HG02798 (cell line): ENCODE data around the gene ODF2.
"Not testable (repeated sequence)": the region's sequence is repeated elsewhere in the genome, so short reads cannot be mapped to it uniquely, and the experiment has no call there.

Source experiments
- ATAC-seq: cut with Tn5 transposase; IDR thresholded peaks from one replicate; pipeline ENCODE4 v1.9.1; 2021; ENCODE audit warnings: mild to moderate bottlenecking; ENCODE audit not compliant: unreplicated experiment, poor library complexity

The ODF2 gene

DNA sequence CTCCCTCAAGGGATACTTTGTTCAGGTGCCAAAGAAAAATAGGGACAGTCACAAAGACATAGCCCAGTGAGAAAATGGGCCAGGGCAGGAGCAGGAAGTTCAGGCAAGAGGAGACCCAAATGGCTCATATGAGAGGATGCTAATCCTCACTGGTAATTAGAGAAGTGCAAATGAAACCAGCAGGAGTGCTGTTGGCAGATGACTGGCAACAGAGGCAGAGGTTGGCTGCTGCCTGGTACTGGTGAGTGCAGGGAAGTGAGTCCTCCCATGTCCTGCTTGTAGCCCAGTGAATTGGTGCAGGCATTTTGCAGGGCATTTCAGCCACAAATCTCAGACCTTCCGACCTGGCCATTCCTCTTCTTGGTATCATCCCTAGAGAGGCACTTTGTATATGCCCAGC, 23.5 kb downstream of the ODF2 start:
- no peak for ATAC-seq

DNA sequence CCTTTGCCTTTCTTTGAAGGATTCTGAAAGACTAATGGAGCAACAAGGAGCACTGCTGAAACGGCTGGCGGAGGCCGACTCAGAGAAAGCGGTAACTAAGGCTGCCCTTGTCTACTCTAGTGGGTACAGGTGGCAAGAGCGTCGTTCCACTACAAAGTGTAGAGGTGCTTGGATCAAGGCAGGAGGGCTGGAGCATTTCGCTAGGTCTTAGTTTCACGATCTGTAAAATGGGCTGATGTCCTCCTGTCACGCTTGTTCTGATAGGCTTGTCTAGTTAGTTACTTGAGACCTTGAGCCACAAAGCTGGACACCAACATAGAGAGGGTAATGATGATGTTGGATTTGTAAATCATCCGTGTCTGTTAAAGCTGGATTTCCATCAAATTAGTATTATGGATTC, 25.8 kb downstream of the ODF2 start:
- no peak for ATAC-seq

- ATAC-seq, result no peak
These were observed 26.4 kb downstream of the ODF2 start for GRCh38 chr9:128482186-128482585.

DNA sequence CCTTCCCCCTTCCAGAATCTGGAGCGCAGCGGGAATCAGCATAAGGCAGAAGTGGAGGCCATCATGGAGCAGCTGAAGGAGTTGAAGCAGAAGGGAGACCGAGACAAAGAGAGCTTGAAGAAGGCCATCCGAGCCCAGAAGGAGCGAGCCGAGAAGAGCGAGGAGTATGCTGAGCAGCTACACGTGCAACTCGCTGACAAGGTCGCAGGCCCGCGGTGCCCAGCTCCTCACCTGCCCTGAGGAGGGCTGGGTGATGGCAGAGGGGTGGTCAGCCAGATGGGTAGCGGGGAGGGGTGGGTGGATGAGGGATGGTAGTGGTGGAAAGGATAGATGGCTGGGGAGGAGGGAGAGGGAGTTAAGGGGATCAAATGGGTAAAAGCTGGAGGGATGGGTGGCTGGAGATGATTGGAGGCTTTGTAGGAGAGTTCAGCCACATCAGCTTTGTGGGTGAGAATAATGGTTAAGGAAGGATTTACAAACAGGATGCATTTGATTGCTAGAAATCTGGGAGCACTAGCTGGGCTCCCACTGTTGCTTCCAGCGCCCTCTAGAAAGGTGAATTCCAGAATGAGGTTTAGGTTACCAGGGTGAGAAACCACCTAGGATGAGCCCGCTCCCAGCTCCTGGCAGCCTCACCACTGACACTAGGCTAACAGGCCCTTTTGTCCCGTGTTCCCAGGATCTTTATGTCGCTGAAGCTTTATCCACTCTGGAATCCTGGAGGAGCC, 29.0 kb downstream of the ODF2 start:
- ATAC-seq, result no peak

DNA sequence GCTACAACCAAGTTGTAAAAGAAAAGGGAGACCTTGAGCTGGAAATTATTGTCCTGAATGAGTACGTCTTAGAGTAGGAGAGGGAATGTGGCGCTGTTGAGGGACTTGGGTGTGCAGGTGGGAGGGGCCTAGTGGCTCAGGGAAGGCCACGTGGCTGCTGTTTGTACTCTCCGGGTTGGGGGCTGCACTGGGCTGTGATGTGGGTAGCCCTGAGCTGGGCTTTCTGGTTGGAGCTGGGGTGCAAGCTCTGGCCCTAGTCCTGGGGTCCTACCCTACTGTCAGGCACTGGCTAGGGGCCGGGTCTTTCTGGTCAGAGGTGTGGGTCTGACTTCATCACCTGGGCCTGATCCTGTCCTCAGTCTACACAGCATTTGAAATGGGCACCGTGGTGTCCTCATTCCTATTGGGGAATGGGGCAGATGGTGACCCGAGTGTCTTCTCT, 29.6 kb downstream of the ODF2 start:
- no peak for ATAC-seq

DNA sequence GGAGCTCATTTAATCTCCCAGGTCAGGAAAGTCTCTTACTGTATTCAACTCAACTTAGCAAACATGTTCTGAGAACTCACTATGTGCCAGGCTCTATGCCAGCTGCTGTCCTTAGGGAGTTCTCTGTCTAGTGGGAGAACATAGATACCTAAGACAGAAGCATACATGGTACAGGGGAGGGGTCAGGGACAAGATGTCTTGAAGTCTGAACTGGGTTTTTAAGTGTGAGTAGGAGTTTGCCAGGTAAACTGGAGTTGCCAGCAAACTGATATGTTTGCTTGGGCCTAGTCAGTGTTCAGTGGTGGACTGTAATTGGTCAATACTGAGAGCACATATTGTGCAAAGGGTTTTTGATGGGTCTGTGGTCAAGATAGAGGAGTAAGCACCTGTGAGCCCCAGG, 30.4 kb downstream of the ODF2 start:
- ATAC-seq, result no peak

DNA sequence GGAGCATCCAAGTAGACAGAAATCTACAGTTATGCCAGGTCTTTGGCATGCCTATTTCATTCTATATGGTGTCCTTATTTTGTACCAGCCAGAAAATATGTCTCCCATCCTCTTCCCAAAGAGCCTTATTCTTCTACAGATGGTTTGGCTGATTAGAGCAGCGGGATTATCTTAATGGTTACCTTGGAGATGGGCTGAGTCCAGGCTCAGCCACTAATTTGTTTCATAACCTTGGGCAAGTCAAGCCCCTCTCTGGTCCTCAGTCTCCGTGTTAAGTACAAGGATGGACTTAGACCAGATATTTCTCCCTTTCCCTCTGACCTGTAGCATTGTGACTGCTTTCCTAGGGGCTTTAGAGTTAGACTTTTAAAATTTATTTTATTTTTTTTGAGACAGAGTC, 37.6 kb downstream of the ODF2 start:
- ATAC-seq, result no peak

DNA sequence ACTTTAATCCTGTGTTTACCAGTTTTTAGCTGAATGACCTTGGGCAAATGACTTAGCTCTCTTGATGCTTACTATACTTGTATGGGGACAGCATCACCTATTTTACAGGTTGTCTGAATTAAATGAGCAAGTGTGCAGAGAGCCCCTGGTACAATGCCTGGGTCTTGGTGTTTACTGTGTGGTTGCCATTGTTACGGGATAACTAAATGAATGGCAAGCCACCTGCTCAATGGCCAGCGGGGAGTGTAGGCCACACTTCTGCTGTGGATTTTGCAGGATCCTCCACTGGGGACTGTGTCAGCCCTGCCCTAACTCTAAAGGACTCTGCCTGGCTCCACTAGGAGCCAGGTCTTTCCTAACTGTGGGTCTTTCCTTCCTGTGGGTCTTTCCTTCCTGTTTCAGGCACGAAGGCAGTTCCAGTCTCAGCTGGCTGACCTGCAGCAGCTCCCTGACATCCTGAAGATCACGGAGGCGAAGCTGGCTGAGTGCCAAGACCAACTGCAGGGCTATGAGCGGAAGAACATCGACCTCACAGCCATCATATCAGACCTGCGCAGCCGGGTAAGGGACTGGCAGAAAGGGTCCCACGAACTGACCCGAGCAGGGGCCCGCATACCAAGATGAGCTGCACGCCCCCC, 38.4 kb downstream of the ODF2 start:
- ATAC-seq, result no peak

DNA sequence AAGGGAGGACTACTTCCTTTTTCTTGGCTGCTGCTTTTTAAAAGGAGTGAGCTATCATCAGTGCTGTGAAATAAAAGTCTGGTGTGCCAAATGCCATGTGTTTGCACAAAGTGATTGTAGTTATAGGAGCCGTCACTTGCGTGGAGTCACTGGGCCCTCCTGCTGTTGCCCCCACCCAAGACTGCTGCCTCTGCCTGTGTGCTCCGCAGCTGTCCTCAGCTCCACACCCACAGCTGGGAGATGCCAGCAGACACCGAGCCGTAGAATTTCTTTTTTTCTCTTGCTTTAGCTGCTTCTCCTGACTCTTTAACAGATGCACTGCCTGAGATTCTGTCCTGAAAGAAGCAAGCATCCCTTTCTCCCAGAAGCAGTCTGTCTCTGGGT, 38.9 kb downstream of the ODF2 start:
- ATAC-seq, result no peak

DNA sequence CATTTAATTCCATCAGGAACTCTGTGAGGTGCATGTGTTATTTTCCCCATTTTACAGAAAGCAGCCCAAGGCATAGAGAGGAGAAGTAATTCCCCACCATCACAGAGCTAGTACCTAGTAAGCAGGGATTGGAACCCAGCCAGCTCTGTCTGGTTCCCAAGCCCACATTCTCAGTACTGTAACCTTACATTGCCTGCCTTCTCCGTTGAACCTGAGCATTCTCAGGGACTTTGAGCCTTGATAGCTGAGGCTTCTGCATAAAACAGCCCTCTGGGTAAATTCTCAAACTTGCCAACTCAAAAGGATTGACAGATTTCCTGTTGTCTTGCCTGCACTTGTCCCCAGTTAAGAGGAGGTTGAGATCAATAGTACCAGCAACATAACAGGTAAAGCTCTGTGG, 39.5 kb downstream of the ODF2 start:
- ATAC-seq, result no peak

GRCh38 chr9:128495804-128496417, 40.1 kb downstream of the ODF2 start:
- no peak for ATAC-seq

- no peak for ATAC-seq
These were observed 42.2 kb downstream of the ODF2 start for GRCh38 chr9:128497824-128498610.

- ATAC-seq, result no peak
These were observed 43.1 kb downstream of the ODF2 start for GRCh38 chr9:128498911-128499310.

DNA sequence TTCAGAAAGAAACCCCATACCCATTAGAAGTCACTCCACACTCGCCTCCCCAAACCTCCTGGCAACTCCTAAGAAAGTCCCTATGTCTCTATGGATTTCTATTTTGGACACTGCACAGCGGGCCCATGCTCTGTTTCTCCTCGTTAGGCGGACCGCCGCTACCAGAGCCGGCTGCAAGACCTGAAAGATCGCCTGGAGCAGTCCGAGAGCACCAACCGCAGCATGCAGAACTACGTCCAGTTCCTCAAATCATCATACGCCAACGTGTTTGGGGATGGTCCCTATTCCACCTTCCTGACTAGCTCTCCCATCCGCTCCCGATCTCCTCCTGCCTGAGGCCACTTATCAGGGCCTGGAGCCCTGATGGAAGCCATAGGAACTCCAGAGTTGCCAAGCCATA, 44.1 kb downstream of the ODF2 start:
- no peak for ATAC-seq

DNA sequence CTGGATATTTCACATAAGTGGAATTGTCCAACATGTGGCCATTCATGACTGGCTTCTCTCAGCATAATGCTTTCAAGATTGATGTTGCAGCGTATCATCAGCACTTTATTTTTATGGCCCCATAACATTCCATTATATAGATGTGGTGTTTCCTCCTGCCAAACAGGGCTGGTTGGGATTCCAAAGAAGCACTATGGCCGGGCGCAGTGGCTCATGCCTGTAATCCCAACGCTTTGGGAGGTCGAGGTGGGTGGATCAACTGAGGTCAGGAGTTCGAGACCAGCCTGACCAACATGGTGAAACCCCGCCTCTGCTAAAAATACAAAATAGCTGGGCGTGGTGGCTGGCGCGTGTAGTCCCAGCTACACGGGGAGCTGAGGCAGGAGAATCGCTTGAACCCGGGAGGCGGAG, 47.6 kb downstream of the ODF2 start:
- not testable (repeated sequence) for ATAC-seq

DNA sequence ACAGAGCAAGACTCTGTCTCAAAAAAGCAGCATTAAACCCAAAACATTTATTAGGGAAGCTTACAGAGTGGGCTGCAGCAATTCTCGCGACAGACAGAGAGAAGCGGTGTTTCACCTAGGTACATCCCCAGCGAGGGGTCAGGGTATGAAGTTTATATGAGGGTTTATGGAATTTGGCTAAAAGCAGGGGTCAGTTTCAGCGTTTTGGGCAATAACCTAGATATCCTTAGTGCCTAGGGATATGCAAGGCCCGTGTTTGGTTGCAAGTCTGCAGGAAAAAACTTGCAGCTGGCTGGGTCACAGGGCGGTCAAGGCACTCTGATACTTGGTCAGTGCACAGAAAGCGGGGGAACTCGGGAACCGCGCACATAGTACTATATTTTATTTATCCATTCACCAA, 48.1 kb downstream of the ODF2 start:
- no peak for ATAC-seq

- ATAC-seq, result peak; percentile 94
These were observed 48.9 kb downstream of the ODF2 start, which contains the start of gene GLE1 for GRCh38 chr9:128504485-128505413. GLE1 (plus strand) TSS chr9:128504719; CDS start chr9:128504806, 87 bp downstream.

DNA sequence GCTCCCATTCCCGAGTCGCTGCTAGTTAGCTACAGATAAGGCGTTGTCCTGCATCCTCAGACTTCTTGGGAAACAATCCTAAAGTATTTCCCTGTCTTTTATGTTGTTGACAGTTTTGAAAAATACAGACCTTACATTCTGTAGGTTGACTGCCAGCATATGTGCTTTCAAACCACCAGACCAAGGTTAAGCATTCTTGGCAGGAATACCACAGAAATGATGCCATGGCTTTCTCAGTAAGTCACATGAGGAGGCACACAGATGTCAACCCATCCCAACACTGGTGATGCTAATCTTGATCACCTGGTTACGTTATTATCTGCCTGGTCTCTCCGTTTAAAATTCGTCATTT, 49.6 kb downstream of the ODF2 start:
- no peak for ATAC-seq

GRCh38 chr9:128505906-128506305, 50.1 kb downstream of the ODF2 start:
- ATAC-seq, result not testable (repeated sequence)

GRCh38 chr9:128512820-128513219, 57.0 kb downstream of the ODF2 start:
- ATAC-seq, result no peak
